RWPE1 (cell line): ENCODE data around the gene RPS6KA1.
A peak's percentile ranks its signal among the peaks of the same experiment; 100 is the strongest.
"Not testable (repeated sequence)": the region's sequence is repeated elsewhere in the genome, so short reads cannot be mapped to it uniquely, and the experiment has no call there.

ENCODE experiments used
- CTCF ChIA-PET: fragments of 350-600 bp; sonication (Branson Sonifier 250); formaldehyde crosslinking; extraction: SDS; loops from one replicate; lab custom pipeline; 2021; lab: Yijun Ruan, JAX
- POLR2A ChIA-PET: fragments of 400-600 bp; formaldehyde crosslinking; extraction: SDS; loops from one replicate; lab custom pipeline; 2020; ENCODE audit warnings: antibody characterized with exemption; ENCODE audit not compliant: low non-redundant PET; lab: Yijun Ruan, JAX
- DNase-seq: peaks from one replicate; pipeline ENCODE4 v3.0.0; 2012; ENCODE audit warnings: low spot score
- H3K27ac ChIP-seq: fragments of 450-650 bp; 2 replicates; pipeline ENCODE4 v1.5.1; 2017
- CTCF ChIP-seq: fragments of 450-650 bp; conservative IDR thresholded peaks from 2 replicates; pipeline ENCODE4 v1.5.1; 2017; ENCODE audit warnings: low read depth, mild to moderate bottlenecking

The RPS6KA1 gene

DNA sequence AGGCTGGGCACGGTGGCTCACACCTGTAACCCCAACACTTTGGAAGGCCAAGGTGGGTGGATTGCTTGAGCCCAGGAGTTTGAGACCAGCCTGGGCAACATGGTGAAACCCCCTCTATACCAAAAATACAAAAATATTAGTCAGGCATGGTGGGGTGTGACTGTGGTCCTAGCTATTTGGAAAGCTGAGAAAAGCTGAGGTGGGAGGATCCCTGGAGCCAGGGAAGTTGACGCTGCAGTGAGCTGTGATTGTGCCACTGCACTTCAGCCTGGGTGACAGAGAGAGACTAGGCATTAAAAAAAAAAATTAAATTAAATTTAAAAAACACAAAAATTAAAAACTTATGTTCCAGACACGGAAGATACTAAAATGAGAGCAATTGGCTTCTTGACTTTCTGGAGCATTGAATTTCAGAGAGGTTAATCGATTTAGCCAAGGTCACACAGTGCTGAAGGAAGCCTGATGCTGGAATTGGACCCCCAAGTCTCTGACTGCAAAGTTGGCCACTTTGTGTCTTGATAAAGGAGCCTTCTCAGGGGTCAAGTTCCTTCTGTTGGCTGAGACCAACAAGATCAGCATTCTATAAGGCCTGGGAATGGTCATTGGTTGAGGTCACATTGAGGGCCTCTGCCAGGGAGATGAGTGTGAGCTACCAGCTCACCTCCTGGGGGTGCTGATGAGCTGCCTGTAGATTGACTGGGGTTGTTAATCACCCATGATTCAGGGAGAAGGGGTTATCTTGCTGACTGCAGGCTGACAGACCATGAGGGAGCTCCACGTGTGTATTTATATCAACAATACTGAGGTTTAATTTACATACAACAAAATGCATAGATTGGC is 54.3 kb downstream of the RPS6KA1 start:
- no peak for DNase-seq
- H3K27ac ChIP-seq = no peak overlapping the region
- ChIA-PET CTCF (no interaction called here), POLR2A (no interaction called here)
- no peak for TF ChIP-seq CTCF

DNA sequence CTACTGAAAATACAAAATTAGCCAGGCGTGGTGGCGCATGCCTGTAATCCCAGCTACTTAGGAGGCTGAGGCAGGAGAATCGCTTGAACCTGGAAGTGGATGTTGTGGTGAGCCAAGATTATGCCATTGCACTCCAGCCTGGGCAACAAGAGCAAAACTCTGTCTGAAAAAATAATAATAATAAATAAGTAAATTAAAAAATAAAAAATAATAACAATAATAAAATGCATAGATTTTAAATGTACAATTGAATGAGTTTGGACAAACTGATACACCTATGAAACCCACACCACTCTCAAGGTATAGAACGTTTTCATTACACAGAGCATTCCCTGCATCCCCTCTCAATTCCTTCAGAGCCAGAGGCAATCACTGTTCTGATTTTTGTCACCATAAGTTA is 55.0 kb downstream of the RPS6KA1 start:
- DNase-seq, POLR2A ChIA-PET, H3K27ac ChIP-seq, CTCF ChIA-PET: not testable (repeated sequence)

DNA sequence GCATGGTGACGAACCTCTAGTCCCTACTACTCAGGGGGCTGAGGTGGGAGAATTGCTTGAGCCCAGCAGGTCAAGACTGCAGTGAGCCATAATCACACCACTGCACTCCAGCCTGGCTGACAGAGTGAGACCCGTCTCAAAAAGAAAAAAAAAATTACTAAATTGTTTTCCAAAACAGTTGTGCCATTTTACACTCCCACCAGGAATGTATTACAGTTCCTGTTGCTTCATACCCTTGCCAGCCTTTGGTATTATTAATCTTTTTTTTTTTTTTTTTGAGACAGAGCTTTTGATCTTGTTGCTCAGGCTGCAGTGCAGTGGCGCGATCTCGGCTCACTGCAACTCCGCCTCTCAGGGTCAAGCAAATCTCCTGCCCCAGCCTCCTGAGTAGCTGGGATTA is 55.9 kb downstream of the RPS6KA1 start:
- CTCF ChIA-PET = no interaction called here
- POLR2A ChIA-PET = no interaction called here

GRCh38 chr1:26593385-26593784 is 63.8 kb downstream of the RPS6KA1 start:
- H3K27ac ChIP-seq = no peak overlapping the region
- TF ChIP-seq CTCF = no peak
- ChIA-PET CTCF (interaction anchor here (1.1 kb wide), 1 partner anchor 9 kb away, joined by 3 read pairs; no protein-coding TSS in a partner anchor), POLR2A (no interaction called here)
- DNase-seq = no peak

More for the DNA sequence above, 55.9 kb downstream of the RPS6KA1 start:
- no peak for DNase-seq
- H3K27ac ChIP-seq = no peak overlapping the region
- no peak for TF ChIP-seq CTCF

DNA sequence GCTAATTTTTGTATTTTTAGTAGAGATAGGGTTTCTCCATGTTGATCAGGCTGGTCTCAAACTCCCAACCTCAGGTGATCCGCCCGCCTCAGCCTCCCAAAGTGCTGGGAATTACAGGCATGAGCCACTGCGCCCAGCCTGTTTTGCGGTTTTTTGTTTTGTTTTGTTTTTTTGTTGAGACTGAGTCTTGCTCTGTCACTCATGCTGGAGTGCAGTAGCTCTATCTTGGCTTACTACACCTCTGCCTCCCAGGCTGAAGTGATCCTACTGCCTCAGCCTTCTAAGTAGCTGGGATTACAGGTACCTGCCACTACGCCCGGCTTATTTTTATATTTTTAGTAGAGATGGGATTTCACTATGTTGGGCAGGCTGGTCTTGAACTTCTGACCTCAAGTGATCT is 65.0 kb downstream of the RPS6KA1 start:
- DNase-seq, H3K27ac ChIP-seq, POLR2A ChIA-PET: not testable (repeated sequence)
- CTCF ChIA-PET = interaction anchor here (0.5 to 1.1 kb wide), 4 partner anchors 8 to 194 kb away, joined by 3 to 4 read pairs (median 3); no protein-coding TSS in a partner anchor

- CTCF ChIA-PET = interaction anchor here (0.5 to 8.5 kb wide), 5 partner anchors 18 to 645 kb away, joined by 3 to 96 read pairs (median 4); partner anchors contain the start of gene PIGV
- DNase-seq = peak; percentile 49
- POLR2A ChIA-PET = no interaction called here
- TF ChIP-seq CTCF = peak; percentile 76
- no peak overlapping the region for H3K27ac ChIP-seq
Measured at GRCh38 chr1:26597629-26598039, 68.1 kb downstream of the RPS6KA1 start.

DNA sequence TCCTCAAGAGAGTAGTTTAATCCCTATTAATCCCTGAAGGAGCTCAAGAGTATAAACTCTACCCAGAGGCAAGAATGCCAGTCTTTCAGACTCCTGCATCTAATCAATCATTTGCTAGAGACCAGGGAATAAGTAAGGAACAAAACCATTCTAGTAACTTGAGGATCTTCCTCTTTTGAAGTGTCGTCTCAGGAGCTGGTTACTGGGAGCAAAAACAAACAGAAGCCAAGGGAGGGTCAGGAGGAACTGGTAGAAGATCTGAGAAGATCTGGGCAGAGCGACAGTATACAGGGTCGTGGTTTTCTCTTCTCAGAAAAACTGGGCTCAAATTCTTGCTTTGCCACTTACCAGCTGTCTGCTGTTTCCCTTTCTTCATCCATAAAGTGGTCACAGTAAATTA is 69.3 kb downstream of the RPS6KA1 start:
- DNase-seq = no peak
- H3K27ac ChIP-seq = no peak overlapping the region

More for the DNA sequence above, 69.3 kb downstream of the RPS6KA1 start:
- ChIA-PET POLR2A (no interaction called here), CTCF (interaction anchor here (0.6 to 8.5 kb wide), 3 partner anchors 16 to 191 kb away, joined by 3 to 96 read pairs (median 7); partner anchors contain the start of gene PIGV)
- no peak for TF ChIP-seq CTCF
